Activated CD4-positive, alpha-beta T cell treated with anti-CD3 and anti-CD28 coated beads for 1 hour (primary cell): ENCODE measurements around the gene CCDC170.

Source experiments
- DNase-seq: peaks from one replicate; pipeline ENCODE4 v3.0.0-alpha.2; 2020

Gene CCDC170

DNA sequence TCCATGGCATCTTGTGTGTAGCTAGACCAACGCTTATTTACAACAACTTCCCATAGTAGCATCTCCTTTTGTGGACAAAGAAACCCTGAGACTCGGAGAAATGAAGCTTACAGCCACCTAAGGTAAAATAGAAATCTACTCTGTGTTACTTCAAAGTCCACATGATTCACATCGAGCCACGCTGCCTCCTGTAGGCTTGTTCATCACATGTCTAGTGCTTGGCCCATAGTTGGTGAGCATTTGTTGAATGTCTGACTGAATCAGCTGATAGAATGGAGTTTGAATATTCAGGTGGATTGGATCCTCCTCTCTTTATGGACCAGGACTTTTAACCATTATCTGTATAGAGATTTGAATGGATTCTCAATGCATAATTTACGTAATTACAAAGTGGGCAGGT is 130.7 kb downstream of the CCDC170 start:
- no peak for DNase-seq

DNA sequence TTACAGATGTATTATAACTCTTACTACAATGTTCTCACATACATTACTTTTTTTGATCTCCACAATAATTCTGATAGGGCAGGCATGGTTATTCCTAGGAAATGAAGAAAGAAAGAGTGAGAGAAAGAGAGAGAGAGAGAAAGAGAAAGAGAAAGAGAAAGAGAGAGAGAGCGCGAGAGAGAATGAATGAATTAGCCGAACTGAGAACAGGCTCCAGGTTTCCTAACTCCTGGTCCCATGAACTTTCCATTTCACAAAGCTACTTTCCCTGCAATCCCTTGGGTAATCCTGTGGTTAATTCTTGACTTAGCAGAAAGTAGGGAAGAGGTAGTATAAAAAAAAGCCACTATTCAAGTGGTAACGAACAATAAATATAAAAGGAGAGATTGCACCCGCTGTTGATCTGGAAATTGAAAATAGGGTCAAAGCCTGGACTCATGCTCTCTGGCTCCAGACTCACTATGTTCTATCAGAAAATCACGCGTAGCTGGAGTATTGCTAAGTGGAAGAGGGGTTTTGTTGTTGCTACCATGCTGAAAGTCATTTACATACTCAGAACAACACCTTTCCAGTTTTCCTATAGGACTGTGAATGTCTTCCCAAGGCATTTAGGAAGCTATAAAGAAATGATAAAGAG is 131.2 kb downstream of the CCDC170 start:
- DNase-seq: no peak

DNA sequence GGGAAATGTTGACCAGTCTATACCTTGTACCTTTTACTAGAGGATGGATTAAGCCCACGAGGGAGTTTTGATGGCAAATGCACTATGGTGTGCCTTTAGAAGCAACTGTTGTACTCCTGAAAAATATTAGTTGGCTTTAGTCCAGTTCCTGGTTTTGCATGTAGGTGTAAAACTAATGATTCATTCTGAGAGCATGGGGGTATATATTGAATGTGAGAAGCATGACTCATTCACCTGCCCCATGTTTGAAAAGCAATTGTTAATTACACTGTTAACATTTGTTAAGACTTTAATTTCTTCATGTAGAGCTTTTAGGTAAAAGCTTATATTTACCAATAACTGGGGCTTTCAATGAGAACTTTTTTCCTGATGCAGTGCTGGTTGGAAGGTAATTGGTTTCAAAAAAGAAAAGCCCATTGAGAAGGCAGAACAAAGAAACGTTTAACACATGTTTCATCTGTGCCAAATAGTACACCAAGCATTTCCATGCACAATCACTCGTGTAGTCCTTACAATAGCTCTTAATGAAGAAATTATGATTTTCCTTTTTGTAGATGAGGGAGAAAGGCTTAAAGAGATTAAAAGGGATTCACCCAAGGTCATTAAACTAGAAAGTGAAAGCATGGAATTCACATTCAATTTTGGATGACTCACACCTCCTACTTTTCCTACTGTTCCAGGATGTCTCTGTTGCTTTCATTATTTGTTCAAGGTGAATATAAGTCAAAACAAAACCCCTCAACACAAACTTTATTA is 134.1 kb downstream of the CCDC170 start:
- no peak for DNase-seq

DNA sequence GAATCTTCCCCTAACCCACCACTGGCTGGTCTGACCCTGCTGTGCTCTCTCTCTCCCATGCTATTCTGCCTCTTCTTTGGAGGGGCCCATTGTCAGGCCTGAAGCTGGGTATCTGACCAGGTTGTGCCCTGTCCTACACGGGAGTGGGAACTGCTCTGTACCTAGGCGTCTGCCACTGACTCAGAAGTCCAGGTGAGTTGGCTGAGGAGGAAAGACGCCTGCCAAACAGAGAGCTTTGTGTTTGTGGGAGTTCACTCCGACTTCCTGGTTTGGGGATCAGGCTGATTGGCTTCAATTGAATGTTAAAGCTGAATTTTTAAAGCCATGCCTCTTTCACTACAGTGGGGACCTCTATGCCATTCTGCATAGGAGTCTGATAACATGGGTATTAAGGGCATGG is 136.0 kb downstream of the CCDC170 start:
- DNase-seq: no peak

DNA sequence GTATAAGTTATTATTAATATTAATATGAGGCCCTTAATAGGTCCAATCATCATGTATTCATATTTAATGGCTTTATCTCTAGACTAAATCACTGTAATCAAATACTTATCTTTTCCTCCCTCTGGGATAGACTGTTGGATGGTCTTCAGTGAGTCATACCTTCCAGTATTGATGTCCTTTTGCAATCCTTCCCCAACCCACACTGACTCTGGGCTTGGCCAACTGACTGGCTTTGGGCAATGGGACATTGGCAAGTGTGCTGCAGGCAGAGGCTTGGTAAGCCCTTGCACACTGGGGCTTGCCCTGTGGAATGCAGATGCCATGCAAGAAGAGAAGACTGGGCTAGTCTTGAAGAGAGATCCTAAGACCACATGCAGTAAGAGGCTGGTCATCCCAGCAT is 136.6 kb downstream of the CCDC170 start:
- no peak for DNase-seq

DNA sequence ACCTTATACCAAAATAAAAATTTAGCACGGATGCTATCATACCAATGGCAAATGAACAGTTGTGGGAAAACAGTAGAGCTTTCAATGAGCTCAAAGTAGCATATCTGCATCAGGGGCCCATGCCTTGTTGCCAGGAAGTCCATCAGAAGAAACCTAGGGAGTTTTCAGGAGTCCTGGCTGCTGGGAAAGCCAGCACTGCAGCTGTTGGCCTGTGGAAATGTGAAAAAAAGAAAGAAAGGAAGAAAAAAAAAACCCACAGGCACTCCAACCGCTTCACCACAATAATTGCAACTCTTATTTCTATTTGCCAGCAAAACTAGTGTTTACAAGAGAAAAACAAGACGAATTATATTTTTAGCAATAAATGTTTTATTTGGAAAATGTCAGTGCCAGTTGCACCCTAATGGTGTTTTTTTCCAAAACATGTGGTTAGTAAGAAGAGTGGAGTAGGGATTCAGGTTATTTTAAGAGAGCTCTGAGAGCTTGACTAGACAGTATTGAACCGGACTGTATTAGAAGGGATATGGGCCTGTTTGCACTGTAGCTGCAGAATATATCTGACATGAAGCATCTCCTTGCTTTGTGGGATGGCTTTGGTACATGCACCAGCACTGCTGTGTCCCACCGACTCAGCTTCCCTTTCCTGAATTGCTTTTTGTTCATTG is 137.3 kb downstream of the CCDC170 start:
- no peak for DNase-seq

DNA sequence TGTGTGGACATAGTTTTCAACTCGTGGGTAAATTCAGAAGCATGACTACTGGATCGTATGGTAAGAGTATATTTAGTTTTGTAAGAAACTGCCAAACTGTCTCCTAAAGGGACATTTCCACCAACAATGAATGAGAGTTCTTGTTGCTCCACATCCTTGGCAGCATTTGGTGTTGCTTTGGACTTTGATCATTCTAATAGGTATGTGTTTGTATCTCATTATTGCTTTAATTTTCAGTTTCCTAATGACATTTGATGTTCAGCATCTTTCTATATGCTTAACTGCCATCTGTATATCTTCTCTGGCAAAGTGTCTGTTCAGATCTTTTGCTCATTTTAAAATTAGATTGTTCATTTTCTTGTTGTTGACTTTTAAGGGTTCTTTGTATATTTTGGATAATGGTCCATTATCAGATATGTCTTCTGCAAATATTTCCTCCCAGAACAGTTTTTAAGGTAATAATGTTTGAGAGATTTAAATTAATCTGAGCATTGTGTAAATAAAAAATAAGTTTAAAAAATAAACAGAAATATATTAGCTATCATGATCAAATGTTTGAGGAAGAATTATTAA is 138.7 kb downstream of the CCDC170 start:
- no peak for DNase-seq

DNA sequence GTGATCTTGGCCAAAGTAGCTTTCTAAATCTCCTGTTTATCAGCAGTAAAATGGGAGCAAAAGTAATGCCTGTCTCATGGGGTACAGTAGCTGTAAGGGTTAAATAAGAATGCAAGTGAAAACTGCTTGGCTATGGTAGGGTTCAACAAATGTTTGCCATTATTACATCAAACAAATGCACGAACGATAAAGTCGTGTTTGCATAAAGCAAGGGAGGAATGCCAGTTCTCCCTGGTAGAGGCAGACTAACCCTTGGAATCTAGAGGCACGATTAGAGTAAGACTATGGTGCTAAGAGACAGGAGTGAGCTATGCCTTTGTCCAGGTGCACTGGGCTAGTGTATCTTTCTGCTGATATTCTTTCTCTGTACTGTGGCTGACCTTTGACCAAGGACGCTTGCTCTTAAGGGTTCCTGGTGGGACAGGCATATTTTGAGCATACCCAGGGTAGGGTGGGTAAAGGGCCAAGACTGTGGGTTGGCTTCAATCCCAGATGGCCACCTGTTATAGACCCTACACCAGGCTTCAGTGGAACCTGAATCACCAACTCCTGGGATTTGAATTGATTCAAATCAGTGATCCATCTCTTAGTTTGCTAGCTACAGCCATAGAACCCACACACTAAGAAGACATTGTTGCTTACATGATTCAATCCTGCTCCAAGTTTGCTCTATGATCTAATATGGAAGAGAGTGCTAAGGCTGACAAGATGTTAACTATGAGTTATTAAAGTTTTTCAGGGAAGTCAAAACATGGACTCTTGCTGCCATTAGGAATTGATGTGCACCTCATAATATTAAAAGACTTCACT is 139.9 kb downstream of the CCDC170 start:
- DNase-seq: no peak

DNA sequence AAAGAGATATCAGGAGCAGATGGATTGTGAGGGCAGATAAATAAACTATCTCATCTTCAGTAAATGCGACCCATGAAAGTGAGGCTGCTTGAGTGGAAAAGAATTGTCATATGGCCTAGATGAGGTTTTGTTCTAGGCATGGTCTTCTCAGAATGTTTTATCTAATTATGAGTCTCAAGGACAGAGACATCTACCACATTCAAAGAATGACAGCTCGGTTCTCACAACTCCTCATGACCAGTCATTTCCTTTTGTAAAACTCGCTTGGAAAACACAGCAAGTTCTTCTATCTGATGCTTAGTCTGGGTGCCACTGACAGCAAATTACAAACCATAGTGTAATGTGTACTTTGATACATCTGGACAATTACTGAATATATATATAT is 140.5 kb downstream of the CCDC170 start:
- no peak for DNase-seq

DNA sequence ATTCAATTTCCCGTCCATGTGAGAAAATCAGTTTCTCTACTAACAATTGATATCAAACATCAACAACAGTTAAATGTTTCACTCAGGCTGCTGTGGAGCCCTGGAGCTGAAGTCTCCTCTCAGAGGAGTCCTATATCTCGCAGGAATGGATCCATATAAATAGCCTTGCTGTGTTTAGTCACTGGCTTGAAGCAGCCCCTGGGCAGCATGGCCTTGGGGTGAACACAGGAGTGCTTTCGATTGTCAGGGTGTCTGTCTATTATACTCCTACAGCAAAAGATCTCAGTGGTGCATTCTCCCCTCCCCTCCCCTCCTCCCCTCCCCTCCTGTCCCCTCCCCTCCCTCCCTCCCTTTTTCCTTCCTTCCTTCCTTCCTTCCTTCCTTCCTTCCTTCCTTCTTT is 141.9 kb downstream of the CCDC170 start:
- DNase-seq: no peak

DNA sequence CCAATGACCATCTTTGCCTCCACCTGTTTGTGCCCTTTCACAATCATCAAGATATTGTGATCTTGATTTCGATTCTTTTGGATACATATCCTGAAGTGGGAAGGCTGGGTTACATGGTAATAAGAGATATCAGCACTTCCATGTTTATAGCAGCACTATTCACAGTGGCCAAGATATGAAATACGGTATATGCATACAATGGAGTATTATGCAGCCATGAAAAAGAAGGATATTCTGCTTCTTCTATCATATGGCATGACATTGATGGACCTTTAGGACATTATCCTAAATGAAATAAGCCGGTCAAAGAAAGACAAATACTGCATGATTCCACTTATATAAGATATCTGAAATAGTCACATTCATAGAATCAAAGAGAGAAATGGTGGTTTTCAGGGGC is 144.0 kb downstream of the CCDC170 start:
- no peak for DNase-seq

DNA sequence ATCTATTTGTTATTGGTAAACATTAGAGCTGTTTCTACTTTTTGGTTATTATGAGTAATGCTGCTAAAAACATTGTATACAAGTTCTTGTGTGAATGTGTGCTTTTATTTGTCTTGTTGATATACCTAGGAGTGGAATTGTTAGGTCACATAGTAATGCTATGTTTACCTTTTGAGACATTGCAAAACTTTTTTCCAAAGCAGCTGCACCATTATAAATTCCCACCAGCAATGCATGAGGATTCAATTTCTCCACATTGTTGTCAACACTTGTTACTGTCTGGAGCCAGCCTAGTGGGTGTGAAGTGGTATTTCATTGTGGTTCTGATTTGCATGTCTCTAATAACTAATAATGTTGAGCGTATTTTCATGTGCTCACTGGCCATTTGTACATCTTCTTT is 145.9 kb downstream of the CCDC170 start:
- no peak for DNase-seq

DNA sequence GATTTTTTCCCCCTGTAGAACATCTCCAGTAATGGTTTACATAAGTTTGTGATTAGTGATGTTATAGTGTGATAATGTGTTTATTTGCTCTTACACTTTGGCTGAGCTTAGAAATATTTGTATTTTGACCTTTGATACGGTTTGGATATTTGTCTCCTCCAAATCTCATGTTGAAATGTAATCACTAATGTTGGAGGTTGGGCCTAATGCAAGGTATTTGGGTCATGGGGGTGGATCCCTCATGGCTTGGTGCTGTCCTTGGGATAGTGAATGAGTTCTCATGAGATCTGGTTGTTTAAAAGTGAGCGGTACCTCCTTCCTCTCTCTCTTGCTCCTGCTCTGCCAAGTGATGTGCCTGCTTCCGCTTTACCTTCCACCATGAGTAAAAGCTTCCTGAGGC is 147.2 kb downstream of the CCDC170 start:
- DNase-seq: no peak

DNA sequence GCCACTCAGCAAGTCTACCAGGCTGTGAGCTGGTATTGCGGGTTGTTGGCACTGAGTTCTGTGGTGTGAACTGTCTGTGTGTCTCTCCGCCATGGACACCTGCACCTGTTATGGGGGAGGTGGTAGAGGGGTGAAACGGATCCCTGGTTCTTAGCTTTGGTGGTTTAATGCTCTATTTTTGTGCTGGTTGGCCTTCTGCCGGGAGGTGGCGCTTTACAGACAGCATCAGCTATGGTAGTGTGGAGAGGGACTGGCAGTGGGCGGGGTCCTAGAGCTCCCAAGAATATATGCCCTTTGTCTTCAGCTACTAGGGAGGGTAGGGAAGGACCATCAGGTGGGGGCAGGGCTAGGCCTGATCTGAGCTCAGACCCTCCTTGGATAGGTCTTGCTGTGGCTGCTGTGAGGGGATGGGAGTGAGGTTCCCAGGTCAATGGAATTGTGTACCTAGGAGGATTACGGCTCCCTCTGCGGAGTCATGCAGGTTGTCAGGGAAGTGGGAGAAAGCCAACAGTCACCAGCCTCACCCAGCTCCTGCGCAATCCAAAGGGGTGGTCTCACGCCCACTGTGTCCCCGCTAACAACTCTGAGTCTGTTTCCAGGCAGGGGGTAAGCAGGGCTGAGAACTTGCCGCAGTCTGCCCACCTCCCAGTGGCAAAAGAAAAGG is 154.3 kb downstream of the CCDC170 start:
- no peak for DNase-seq

DNA sequence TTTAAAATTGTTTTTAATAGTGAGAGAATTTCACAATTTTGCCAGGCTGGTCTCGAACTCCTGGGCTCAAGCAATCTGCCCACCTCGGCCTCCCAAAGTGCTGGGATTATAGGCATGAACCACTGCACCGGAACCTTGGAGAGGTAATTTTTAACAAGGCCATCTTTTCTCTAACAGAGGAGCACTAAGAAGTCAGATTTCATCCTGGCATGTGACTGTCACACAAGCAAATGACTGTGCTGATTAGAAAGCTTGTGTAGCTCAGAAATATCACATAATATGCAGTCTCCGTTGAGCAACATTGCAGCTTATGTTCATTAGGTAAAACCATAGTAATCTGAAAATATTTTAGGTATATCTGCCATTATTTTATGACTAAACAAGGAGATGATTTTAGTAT is 156.0 kb downstream of the CCDC170 start:
- DNase-seq: no peak

DNA sequence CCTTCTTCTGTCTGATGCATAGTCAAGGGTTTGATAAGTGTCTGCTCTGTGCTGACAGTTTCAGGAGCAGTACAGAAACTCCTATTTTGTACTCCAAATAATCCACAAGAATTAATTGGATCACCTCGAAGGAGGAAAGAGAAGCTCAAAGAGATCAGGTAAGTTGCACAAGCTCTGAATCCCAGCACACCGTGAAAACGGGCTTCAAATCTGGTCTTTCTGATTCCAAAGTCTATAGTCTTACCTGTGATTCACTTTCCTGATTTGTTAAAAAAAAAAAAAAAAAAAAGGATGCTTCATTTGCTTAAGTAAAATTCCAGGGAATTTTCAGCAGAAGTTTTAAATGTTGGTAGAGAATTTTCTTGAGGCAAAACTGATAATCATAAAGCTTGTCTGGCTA is 157.8 kb downstream of the CCDC170 start:
- DNase-seq: no peak

DNA sequence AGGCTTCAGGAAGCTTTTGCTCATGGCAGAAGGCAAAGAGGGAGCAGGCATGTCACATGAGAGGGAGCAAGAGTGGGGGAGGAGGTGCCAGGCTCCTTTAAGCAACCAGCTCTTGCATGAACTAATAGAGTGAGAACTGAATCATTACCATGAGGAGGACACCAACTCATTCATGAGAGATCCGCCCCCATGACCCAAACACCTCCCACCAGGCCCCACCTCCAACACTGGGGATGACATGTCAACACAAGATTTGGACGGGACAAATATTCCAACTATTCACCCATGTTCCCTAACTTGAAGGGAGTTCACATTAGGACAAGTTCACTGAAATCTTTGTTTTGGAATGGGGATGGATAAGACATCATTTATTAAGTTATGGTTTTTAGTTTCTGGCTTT is 158.5 kb downstream of the CCDC170 start:
- DNase-seq: no peak

DNA sequence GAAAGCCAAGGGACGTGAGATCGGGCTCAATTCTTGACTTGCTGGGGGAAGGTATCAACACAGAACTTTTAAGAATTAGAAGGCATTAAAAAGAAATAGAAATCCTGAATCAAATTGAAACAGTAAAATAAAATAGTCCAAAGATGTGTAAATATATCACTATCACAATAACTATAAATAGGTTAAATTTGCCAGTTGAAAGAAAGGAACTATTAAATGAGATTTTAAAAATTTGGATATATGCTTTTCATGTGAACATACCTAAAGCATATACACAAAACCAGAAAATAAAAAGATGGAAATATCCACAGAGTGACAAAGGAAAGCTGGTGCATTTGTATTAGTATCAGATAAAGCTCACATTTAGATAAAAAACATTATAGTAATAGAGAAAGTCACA is 161.3 kb downstream of the CCDC170 start:
- DNase-seq: no peak

DNA sequence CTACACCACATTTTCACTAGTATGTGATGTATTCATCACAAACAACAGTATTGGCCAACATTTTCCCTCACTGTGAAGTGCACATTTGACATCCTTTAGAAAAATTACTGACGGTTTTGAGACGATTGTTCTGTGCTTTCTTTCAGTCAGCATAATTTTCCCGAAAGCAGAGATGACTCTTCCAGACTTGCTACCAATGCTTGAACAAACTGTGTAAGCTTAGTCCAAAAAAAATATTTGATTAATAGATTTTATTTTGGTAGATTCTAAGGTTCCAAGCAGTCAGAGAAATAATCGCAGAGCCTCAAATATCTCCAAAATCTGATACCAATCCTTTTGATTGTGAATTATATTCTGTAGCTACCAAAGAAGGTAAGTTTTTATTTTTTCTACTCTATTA is 162.6 kb downstream of the CCDC170 start:
- DNase-seq: no peak

DNA sequence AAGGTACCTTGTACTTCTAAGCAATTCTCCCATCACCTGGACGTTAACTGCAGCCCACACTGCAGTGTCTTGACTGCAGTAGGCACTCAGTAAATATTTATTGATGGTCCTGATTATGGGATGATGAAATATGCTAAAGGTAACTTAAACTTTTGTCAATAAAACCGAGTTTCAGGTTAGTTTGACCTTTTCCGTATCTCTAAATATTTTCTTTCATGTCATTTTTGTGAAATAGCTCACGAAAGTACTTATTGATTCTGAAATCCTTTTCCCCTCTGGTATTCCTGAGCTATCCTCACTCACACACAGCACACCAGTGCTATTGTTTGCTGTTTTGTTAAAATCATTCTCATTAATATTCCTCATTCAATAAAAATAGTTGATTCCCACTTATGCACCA is 164.3 kb downstream of the CCDC170 start:
- DNase-seq: no peak

DNA sequence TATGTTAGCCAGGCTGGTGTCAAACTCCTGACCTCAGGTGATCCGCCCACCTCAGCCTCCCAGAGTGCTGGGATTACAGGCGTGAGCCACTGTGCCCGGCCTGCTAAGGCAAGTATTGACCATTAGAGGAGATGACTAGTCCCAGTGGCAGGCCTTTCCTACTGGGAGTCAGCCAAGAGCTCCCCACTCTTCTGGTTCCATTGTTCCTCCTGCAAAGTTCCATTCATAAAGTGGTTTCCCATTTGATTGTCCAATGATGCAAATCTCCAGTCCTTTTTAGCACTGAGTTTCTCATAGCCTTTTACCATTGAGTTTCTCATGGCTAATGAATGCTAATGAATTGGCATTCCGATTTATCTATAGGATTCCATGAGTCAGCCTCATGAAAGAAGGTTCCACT is 165.4 kb downstream of the CCDC170 start:
- no peak for DNase-seq

DNA sequence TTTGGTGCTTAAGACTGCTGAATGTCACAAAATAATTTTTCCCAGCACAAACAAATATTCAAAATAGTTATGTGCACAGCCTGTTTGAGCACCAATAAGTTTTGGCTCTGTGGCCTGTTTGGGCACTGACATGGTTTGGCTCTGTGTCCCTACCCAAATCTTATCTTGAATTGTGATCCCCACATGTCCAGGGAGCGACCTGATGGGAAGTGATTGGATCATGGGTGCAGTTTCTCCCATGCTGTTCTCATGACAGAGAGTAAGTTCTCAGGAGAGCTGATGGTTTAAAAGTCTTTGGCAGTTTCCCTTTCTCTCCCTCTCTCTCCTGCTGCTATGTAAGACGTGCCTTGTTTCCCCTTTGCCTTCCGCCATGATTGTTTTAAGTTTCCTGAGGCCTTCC is 167.7 kb downstream of the CCDC170 start:
- no peak for DNase-seq

DNA sequence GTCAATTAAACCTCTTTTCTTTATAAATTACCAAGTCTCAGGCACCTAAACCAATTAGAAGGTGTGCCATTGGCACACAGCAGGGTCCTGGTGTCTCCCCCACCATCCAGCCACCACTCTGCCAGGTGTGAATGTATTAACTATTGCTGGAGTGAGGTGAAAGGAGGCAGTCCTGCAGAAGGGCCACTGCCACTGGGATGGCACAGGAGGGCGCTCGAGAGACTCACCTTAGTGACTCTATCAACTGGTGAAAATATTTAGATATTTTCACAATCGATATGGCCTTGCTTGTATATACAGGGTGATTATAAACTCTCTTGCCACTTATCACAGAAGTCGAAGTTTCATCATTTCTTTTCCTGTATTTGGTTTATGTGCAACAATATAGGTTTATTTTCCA is 168.1 kb downstream of the CCDC170 start:
- DNase-seq: no peak
